OCI-LY3 (cell line): Measurements from ENCODE around the gene SH3RF3.

Experiments used
- H2AFZ ChIP-seq: fragments of 200-600, 300-600 bp; shearing (Covaris generic); 2 replicates; pipeline ENCODE4 v1.6.0; 2014; ENCODE audit warnings: antibody characterized with exemption, low read depth, low read length
- H3K27ac ChIP-seq: fragments of 200-600, 300-600 bp; sonication (generic); 2 replicates; pipeline ENCODE4 v1.5.1; 2014; ENCODE audit warnings: mild to moderate bottlenecking, low read length, moderate library complexity, mixed read lengths
- H3K27me3 ChIP-seq: fragments of 200-600, 300-600 bp; sonication (generic); 2 replicates; pipeline ENCODE4 v1.6.1; 2014; ENCODE audit warnings: low read depth, low read length, mixed read lengths
- H3K36me3 ChIP-seq: fragments of 200-600, 300-600 bp; sonication (generic); replicated peaks from 2 replicates; pipeline ENCODE3; 2014; ENCODE audit warnings: low read depth, low read length, mixed read lengths
- H3K4me1 ChIP-seq: fragments of 300-600, 200-600 bp; sonication (generic); 2 replicates; pipeline ENCODE4 v1.6.1; 2014; ENCODE audit warnings: low read length, mixed read lengths
- H3K4me2 ChIP-seq: fragments of 200-600, 300-600 bp; sonication (generic); 2 replicates; pipeline ENCODE4 v1.6.1; 2014; ENCODE audit warnings: low read length, mixed read lengths
- H3K4me3 ChIP-seq: fragments of 300-600, 200-600 bp; sonication (generic); 2 replicates; pipeline ENCODE4 v1.5.1; 2014; ENCODE audit warnings: antibody characterized with exemption, mild to moderate bottlenecking, low read length, moderate library complexity
- H3K79me2 ChIP-seq: fragments of 300-600, 200-600 bp; shearing (Covaris generic); 2 replicates; pipeline ENCODE4 v1.6.1; 2014; ENCODE audit warnings: mild to moderate bottlenecking, low read length, mixed read lengths
- H3K9ac ChIP-seq: fragments of 300-600, 200-600 bp; shearing (Covaris generic); 2 replicates; pipeline ENCODE4 v1.6.0; 2014; ENCODE audit warnings: mild to moderate bottlenecking, low read length, moderate library complexity
- H3K9me3 ChIP-seq: fragments of 200-600, 300-600 bp; shearing (Covaris generic); 2 replicates; pipeline ENCODE4 v1.6.1; 2014; ENCODE audit warnings: low read length, mixed read lengths; ENCODE audit not compliant: insufficient read depth
- H4K20me1 ChIP-seq: fragments of 200-600, 300-600 bp; sonication (generic); 2 replicates; pipeline ENCODE4 v1.6.1; 2016; ENCODE audit warnings: low read length, mixed read lengths; ENCODE audit not compliant: insufficient read depth
- EZH2phosphoT487 ChIP-seq: fragments of 200-600 bp; shearing (Covaris generic); IDR thresholded peaks from 2 replicates; pipeline ENCODE4 v1.6.1; 2018; ENCODE audit warnings: antibody characterized with exemption, mixed run types, low read depth
- TF ChIP-seq, protein P1 (sequence below): fragments of 200-600, 300-600 bp; sonication (generic); IDR thresholded peaks from 2 replicates; pipeline ENCODE4 v1.5.1; 2014; ENCODE audit warnings: antibody characterized with exemption, low read length, low read depth

The SH3RF3 gene

DNA sequence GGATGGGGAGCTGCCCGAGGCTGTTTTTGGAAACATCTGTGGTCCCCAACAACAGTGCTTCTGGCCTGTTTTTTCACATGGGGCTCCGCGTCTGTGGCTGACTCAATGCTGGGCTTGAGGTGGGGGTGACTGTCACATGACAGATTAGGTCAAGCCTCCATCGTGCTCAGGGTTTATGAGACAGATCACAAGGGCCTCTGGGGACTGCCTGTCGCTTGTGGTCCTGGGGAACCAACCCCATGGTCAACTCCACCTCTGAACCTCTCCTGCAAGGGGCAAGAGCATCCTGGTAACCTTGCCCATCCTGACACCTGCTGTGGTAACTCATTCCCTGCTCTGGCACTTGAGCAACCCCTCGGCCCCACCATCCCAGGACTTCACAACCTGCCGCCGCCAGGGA, 47.6 kb upstream of the SH3RF3 start:
- TF ChIP-seq, protein P1, sequence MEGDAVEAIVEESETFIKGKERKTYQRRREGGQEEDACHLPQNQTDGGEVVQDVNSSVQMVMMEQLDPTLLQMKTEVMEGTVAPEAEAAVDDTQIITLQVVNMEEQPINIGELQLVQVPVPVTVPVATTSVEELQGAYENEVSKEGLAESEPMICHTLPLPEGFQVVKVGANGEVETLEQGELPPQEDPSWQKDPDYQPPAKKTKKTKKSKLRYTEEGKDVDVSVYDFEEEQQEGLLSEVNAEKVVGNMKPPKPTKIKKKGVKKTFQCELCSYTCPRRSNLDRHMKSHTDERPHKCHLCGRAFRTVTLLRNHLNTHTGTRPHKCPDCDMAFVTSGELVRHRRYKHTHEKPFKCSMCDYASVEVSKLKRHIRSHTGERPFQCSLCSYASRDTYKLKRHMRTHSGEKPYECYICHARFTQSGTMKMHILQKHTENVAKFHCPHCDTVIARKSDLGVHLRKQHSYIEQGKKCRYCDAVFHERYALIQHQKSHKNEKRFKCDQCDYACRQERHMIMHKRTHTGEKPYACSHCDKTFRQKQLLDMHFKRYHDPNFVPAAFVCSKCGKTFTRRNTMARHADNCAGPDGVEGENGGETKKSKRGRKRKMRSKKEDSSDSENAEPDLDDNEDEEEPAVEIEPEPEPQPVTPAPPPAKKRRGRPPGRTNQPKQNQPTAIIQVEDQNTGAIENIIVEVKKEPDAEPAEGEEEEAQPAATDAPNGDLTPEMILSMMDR, result no peak
- no peak for TF ChIP-seq EZH2phosphoT487
- no peak overlapping the region for H2AFZ ChIP-seq
- no peaks in the 10 kb centered on the region for H3K79me2 ChIP-seq
- H3K9ac ChIP-seq, result no peak overlapping the region
- no peak overlapping the region for H3K27ac ChIP-seq
- H3K4me3 ChIP-seq, result no peak overlapping the region
- no peaks in the 10 kb centered on the region for H3K27me3 ChIP-seq
- no peaks in the 10 kb centered on the region for H3K9me3 ChIP-seq
- H3K4me1 ChIP-seq, result no peaks in the 10 kb centered on the region
- H4K20me1 ChIP-seq, result no peaks in the 10 kb centered on the region
- H3K4me2 ChIP-seq, result no peak overlapping the region
- no peaks in the 10 kb centered on the region for H3K36me3 ChIP-seq

DNA sequence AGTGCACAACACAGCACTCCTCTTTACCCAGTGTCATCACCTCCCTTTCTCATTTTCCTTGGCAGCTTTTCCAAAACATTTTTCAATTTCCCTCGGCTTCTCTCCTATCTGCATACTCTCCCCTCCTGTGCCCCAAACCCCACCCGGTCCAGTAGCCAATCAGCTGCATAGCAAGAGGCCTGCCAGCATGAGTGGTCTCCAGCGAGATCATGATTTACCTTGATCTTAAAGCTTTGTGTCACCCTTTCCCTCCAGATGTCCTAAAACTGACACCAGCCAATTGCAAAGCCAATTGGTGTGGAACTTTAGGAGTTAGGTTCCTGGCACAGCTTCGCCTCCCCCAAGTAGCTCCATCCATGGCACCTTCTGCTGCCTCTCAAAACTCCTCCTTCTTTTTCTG, 45.2 kb upstream of the SH3RF3 start:
- H4K20me1 ChIP-seq, result no peaks in the 10 kb centered on the region
- no peak overlapping the region for H3K27ac ChIP-seq
- TF ChIP-seq, protein P1, result no peak
- no peak for TF ChIP-seq EZH2phosphoT487
- H3K4me1 ChIP-seq, result no peaks in the 10 kb centered on the region
- no peaks in the 10 kb centered on the region for H3K27me3 ChIP-seq
- H3K79me2 ChIP-seq, result no peaks in the 10 kb centered on the region
- H3K36me3 ChIP-seq, result no peaks in the 10 kb centered on the region
- H3K9me3 ChIP-seq, result no peaks in the 10 kb centered on the region
- H3K9ac ChIP-seq, result no peak overlapping the region
- H2AFZ ChIP-seq, result no peak overlapping the region
- H3K4me3 ChIP-seq, result no peak overlapping the region
- no peak overlapping the region for H3K4me2 ChIP-seq

DNA sequence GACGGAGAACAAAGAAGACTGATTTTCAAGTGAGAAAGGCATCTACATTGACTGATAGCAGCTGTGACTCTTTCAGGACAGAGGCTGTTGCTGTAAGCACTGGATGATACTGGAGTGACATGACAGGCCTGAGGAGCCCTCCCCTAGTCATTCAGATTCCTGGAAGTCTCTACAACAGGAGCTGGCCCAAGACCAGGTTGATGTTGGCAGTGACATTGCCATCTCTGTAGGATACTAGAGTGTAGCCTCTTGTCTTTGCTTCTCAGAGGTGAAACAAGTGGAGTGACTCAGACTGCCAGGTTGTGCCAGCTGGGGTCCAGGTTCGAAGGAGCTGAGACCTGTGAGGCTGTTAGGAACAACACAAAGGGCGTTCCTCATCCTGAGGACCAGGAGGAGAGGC, 44.7 kb upstream of the SH3RF3 start:
- Histone ChIP-seq H3K27me3 (no peaks in the 10 kb centered on the region), H3K4me3 (no peak overlapping the region), H3K27ac (no peak overlapping the region), H3K9ac (no peak overlapping the region), H2AFZ (no peak overlapping the region), H3K9me3 (no peaks in the 10 kb centered on the region), H3K36me3 (no peaks in the 10 kb centered on the region), H4K20me1 (no peaks in the 10 kb centered on the region), H3K4me1 (no peaks in the 10 kb centered on the region), H3K79me2 (no peaks in the 10 kb centered on the region), H3K4me2 (no peak overlapping the region)
- TF ChIP-seq EZH2phosphoT487, result no peak
- TF ChIP-seq, protein P1, result no peak

DNA sequence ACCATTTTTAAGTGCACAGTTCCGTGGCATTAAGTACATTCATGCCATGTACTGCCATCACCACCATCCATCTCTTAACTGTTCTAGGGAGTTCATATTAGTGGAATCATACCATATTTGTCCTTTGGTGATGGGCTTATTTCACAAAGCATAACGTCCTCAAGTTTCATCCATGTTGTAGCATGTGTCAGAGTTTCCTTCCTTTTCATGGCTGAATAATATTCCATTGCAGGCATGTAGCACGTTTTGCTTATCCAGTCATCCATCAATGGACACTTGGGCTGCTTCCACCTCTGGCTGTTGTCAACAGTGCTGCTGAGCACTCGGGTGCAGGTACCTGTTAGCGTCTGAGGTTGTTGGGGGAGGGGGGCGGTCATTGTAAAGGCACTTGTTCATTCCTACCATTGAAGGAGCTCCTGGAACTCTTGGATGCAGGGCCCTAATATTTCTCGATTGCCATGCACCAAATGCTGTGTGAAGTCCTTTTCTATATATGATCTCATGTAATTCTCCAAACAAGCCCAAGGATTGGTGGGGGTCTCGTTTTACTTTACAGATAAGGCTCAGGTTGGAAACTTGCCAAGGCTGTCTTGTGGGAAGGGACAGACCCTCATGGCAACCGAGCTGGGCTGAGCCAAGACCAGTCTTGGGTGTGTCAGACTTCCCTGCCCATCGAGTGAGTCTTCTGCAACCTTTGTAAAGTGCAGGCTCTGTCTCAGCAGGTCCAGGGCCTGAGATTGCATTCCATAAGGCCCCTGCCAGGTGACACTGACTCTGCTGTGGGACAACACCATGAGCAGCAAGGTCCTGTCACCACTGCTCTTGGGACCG, 42.9 kb upstream of the SH3RF3 start:
- TF ChIP-seq, protein P1, result no peak
- TF ChIP-seq EZH2phosphoT487, result no peak
- no peak overlapping the region for H3K9ac ChIP-seq

More for the DNA sequence above, 42.9 kb upstream of the SH3RF3 start:
- no peak overlapping the region for H3K27ac ChIP-seq
- H3K79me2 ChIP-seq, result no peaks in the 10 kb centered on the region
- H3K4me2 ChIP-seq, result no peak overlapping the region
- no peaks in the 10 kb centered on the region for H3K4me1 ChIP-seq
- no peaks in the 10 kb centered on the region for H3K36me3 ChIP-seq
- H4K20me1 ChIP-seq, result no peaks in the 10 kb centered on the region
- H3K9me3 ChIP-seq, result no peaks in the 10 kb centered on the region
- no peak overlapping the region for H2AFZ ChIP-seq
- no peak overlapping the region for H3K4me3 ChIP-seq
- no peaks in the 10 kb centered on the region for H3K27me3 ChIP-seq
